Measurements from ENCODE around the gene CMTM1. TPM values are rescaled to one million over a fixed set of nuclear protein-coding genes. Genes with fewer than 3 reads are reported as not detected.

CMTM1 gene
- polyA plus RNA-seq, 3 donors: 6.8 to 9.3 (median 8.2) TPM

- no peak for DNase-seq
Observed at GRCh38 chr16:66537236-66537635, 29.0 kb upstream of the CMTM1 start.

DNA sequence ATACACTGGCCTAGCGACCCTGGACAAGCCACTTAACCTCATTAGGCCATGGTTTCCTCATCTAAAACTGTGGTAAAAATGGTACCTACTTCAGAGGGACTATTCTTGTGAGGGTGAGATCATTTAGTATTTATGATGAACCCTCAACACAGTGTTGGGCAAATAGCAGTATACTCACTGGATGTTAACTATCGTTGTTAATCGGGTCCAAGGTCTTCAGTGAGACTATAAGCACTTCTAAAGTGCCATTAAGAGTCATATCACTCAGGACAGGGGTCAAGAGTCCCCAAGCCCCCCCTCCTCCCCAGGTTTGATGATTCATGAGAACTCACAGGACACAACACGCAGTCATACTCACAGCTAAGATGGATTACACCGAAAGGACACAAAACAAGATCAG, 27.3 kb upstream of the CMTM1 start:
- no peak for DNase-seq

GRCh38 chr16:66539623-66540469, 26.4 kb upstream of the CMTM1 start:
- DNase-seq: peak; percentile 53

GRCh38 chr16:66541388-66542355, 24.6 kb upstream of the CMTM1 start:
- DNase-seq: no peak

DNA sequence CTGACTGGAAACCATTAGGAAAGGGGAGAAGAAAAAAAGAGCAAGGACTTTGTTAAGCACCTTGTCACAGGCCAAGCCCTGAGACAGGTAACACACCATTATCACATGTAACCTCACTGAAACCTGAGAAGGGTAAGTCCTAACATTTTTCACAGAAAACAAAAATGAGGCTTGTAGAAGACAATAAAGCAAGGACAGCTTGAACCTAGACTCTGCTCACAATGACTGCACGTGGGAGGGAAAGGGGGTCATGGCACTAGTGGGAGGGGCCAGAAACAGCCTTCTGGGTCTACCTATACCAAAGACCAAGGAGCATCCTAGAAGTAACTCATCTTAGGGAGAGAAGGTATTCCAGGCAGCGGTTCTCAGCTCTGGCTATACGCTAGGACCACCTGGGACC, 23.8 kb upstream of the CMTM1 start:
- no peak for DNase-seq

GRCh38 chr16:66543541-66543940, 22.7 kb upstream of the CMTM1 start:
- DNase-seq: no peak

DNA sequence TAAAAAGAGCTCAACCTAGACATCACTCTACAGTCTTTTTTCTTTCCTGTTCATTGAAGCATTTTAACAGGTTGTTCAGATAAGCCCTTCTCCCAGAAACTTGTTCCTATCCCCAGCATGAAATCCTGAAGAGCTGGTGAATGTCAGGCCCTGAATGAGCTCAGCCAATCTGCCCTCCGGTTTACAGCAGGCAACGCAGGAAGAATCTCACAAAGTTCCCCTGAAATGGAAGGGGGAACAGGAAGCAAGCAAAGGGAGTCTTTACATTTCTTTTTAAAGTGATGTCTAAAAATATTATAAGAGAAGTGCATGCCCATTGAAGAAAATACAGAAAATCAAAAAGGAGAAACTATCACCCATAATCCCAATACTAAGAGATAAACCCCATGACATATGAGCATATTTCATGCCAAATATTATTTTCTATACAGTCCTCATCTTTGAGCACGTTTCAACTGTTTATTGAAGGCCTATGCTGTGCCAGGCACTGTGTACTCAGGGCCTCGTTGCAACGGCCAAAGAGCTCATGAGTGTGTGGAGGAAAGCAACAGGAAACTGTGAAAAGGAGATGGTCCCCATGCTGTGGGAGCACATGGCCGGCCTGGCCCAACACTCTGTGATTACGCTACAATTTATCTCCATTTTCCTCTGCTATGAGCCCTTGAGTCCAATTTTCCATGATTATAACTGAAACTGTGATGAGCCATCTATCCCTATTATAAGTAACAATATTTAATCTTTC, 22.1 kb upstream of the CMTM1 start:
- no peak for DNase-seq

DNA sequence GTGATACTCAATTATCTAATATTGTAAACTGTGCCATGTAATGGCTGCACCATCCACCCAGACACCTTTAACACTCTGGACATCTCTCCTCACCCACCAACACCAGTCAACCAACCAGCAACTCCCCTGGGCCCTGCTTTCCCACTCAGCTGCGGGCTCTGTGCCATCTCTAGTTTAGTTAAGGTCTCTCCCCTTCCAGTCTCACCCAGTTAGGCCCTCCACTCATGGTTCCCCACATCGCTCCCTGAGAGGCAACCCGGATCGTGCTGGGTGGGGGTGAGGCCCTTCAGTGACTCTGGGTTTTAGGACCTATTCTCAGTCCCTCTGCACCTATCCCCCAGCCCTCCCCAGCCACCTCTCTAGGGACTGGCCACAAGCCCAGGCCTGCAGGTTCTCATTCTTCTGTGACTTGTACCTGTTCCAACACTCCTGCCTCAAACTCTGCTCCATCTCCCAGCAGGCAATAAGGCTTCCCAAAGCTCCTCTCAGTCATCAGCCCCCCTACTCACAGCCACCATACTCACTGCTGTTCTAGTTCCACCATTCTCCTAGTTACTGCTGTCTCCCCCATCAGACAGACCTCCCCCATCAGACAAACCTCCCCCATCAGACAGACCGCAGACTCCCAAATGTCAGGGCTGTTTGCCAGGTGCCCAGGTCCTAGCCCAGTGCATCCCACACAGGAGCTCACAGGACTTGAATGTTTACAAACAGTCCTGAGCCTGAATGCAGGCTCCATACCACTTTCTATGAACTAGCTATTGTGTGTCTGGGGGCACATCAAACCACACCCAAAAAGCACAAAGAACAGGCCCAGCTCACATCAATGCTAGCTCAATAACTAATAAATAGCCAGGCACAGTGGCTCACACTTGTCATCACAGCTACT, 18.9 kb upstream of the CMTM1 start:
- DNase-seq: no peak

GRCh38 chr16:66548068-66548467, 18.2 kb upstream of the CMTM1 start:
- DNase-seq: no peak

DNA sequence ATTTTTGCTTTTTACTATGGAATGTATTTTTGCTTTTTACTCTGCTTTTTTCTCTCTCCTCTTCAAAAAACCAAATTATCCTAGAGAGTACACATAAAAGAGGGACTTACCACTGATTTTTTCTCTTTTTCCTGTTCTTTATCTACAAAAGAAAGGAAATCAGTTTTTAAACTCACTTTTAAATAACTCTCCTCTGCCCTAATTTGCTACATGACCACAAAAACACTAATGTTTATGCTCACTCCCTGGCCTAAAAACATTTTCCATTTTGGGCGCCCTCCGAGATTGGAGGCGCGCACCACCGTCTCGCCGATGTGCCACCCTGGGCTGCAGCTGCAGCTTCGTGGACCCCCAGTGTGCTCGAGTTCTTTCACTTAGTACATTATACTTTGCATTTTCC, 17.4 kb upstream of the CMTM1 start:
- DNase-seq: no peak

DNA sequence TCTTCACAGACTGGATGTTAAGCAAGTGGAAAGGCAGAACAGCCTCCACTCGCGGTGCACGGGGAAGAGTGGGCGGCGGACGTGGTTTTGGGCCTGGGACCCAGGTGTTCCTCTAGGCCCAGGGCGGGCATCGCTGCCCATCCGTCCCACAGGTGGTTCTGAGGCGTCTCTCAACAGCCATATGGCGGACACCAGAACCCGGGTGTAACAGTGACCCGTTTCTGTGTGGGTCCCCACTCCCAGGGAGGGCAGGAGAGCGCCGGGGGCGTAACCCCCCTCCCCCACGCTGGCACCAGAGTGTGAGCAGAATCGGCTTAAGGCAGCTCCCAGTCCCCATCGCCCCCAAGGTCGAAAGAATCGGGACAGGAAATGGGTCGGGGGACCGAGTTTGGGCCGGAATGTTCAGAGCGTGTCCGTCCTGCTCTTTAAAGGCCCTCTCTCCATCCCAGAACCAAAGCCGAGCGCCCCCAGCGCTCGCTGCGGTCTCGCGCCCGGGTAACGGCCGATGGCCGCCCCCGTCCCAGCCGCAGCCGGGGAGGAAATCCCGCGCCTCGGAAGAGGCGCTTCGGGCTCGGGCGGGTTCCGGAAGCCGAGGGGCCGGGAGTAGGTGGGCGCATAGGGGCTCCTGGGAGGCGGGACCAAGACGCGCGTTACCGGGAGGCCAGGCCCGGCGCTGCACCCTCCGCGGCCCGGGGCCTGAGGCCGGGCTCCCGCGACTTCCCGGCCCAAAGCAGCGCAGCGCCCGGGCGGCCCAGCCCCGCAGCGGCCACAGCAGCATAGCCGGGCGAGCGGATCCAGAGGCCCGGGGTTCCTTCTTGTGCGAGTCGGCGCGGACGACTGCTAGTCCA, 16.7 kb upstream of the CMTM1 start, which contains the start of gene TK2:
Gene TK2, minus strand, starts transcription at position 839 of the 848 bp plus-strand sequence. Its CDS starts 61 bp downstream, at position 778.
- peak; percentile 78 for DNase-seq

DNA sequence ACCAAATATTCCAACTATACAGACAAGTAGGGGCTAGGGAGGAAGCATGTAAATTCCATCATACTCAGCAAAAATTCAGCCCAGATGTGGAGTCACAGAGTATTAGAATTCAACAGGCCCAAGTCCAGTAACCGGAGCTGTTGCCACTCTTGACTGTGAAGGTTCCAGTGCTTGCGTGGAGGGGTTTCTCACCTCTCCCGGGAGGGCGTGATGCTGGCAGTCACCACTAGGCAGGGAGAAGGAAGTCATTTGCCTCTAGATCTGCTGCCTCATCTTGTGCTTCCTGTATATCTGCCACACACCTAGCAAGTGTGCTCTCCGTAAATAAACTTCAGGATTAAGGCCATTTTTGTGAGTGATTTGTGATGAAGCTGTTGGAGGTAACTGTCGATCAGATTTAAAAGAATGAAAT, 14.9 kb upstream of the CMTM1 start:
- no peak for DNase-seq

- no peak for DNase-seq
Observed at GRCh38 chr16:66551788-66552285, 14.4 kb upstream of the CMTM1 start.

GRCh38 chr16:66552286-66553177, 13.7 kb upstream of the CMTM1 start, which contains the start of gene CKLF:
TSS of gene CKLF (plus strand) at chr16:66552576. CDS start at chr16:66552716, 140 bp downstream.
- DNase-seq: peak; percentile 91

DNA sequence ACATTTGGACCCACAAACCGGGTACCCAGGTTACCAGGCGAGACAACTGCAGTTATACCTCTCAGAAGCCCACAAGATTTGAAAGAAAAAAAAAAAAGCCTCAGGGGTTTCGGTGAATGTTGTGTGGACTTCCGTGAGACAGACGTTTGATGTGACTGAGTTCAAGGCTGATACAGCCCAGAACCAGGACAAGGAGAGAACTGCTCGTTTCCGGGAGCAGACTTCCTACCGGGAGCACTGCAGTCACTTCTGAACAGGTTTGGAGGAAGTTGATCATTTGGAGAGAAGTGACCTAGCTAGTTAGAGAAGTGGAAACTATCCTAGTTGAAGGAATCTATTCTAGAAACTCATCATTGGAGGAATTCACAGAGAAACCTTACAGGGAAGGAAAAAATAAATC, 13.0 kb upstream of the CMTM1 start:
- DNase-seq: no peak

DNA sequence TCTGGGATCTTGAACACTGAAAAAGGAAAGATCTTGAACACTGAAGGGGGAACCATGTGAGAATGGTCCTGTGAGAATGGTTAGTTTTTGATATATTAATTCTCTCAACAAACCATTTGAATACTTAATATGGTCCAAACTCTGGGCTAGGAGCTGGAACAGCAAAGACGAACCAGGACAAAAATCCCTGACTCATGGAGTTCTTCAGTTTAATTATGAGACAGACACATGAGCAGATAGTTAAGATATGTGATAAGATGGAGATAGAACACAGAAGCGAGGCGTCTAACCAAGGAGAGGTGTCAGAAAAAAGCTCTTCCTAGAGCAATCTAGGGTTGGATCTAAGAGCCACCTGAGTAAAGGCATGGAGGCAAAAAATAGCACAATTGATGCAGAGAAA, 12.2 kb upstream of the CMTM1 start:
- no peak for DNase-seq

- DNase-seq: no peak
Observed at GRCh38 chr16:66554495-66554894, 11.7 kb upstream of the CMTM1 start.

GRCh38 chr16:66560107-66560506, 6.1 kb upstream of the CMTM1 start:
- no peak for DNase-seq
